Measurements from ENCODE around the gene HSD17B1. TPM values are rescaled to one million over a fixed set of nuclear protein-coding genes. Genes with fewer than 3 reads are reported as not detected.
"Not testable (repeated sequence)": the region's sequence is repeated elsewhere in the genome, so short reads cannot be mapped to it uniquely, and the experiment has no call there.

The HSD17B1 gene
- total and polyA plus RNA-seq, 2 of the 13 experiments (the other 11 are each of a cell fraction or from before 2014, with no cell fraction given): 0.54 to 0.93 TPM

GRCh38 chr17:42555122-42555622, 2.4 kb downstream of the HSD17B1 start (continued):
- 0 out of 2 replicates have a peak, but pooled peaks have one; percentile 28 for TF ChIP-seq FUBP1 (CRISPR knock-in tag; IDR thresholded peaks at IDR 0.05; ENCODE audit: borderline replicate concordance)
- 0 out of 2 replicates have a peak, but pooled peaks have one; percentile 4 for TF ChIP-seq ZNF607 (CRISPR knock-in tag; IDR thresholded peaks at IDR 0.05; ENCODE audit: borderline replicate concordance)

- H3K9me3 ChIP-seq (ENCODE audit: low read length); H2AFZ ChIP-seq (ENCODE audit: low read length); H3K27ac ChIP-seq (ENCODE audit: extremely low read length, insufficient read depth, low read length); H3K27me3 ChIP-seq (ENCODE audit: control insufficient read depth in 1 of 2, insufficient read depth in 2 of 2, low read length in 2 of 2); intact Hi-C loops (cut with micrococcal nuclease; ENCODE audit: unreplicated experiment); H4K20me1 ChIP-seq (ENCODE audit: insufficient read depth, low read length); BruUV-seq (replicated peaks); H3K36me3 ChIP-seq (replicated peaks in 1 of 2; ENCODE audit: control insufficient read depth in 1 of 2, insufficient read depth in 2 of 2, low read length in 2 of 2); POLR2A ChIA-PET; in situ Hi-C loops (cut with HindIII; ENCODE audit: extremely low pct_ligation_motif_present, low pct_unique_long_range_greater_than_20kb); CTCF ChIA-PET (ENCODE audit: low intra/inter-chr PET ratio, low total read pairs); H3K9ac ChIP-seq (ENCODE audit: insufficient read depth, low read depth, low read length): not testable (repeated sequence)
- WGBS (ENCODE audit: low lambda C conversion rate): 40% methylated on average over 5 of the region's 5 CpGs
- peak; percentile 77 for ATAC-seq
- peak; percentile 71 for DNase-seq (ENCODE audit: low spot score)
- H3K79me2 ChIP-seq (ENCODE audit: insufficient read depth, low read length): peaks cover 18% of the 10 kb centered on the region
- peaks cover 48% of the 10 kb centered on the region for H3K4me1 ChIP-seq (ENCODE audit: insufficient read depth, low read length)
- H3K4me2 ChIP-seq (ENCODE audit: low read depth, low read length): peak overlapping the region; percentile 100
- peak overlapping the region in 1 of 3 experiments; percentile 26; a peak in 1 of 6 replicates for H3K4me3 ChIP-seq (replicated peaks in 1 of 3; ENCODE audit: insufficient read depth in 1 of 3, low read depth in 2 of 3, low read length in 3 of 3)
- peak; percentile 98 for FAIRE-seq
- TF ChIP-seq, protein P1, sequence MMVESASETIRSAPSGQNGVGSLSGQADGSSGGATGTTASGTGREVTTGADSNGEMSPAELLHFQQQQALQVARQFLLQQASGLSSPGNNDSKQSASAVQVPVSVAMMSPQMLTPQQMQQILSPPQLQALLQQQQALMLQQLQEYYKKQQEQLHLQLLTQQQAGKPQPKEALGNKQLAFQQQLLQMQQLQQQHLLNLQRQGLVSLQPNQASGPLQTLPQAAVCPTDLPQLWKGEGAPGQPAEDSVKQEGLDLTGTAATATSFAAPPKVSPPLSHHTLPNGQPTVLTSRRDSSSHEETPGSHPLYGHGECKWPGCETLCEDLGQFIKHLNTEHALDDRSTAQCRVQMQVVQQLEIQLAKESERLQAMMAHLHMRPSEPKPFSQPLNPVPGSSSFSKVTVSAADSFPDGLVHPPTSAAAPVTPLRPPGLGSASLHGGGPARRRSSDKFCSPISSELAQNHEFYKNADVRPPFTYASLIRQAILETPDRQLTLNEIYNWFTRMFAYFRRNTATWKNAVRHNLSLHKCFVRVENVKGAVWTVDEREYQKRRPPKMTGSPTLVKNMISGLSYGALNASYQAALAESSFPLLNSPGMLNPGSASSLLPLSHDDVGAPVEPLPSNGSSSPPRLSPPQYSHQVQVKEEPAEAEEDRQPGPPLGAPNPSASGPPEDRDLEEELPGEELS (CRISPR knock-in tag; IDR thresholded peaks at IDR 0.05): 0 out of 2 replicates have a peak, but pooled peaks have one; percentile 29
- TF ChIP-seq SP5 (CRISPR knock-in tag; IDR thresholded peaks at IDR 0.05; ENCODE audit: borderline replicate concordance, low read depth) (0 out of 2 replicates have a peak, but pooled peaks have one; percentile 16), TFAP4 (IDR thresholded peaks at IDR 0.05; ENCODE audit: borderline replicate concordance, low read depth) (peak; percentile 59; the same call in 1 of the 2 replicates), POLR2A (IDR thresholded peaks at IDR 0.05; ENCODE audit: insufficient read depth in 1 of 2, low read depth in 2 of 2, low read length in 2 of 2) (peak in 1 of 2 experiments; percentile 30; a peak in 1 of 4 replicates), CBX5 (CRISPR knock-in tag; IDR thresholded peaks at IDR 0.05; ENCODE audit: borderline replicate concordance) (0 out of 2 replicates have a peak, but pooled peaks have one; percentile 15), ZNF687 (CRISPR knock-in tag; IDR thresholded peaks at IDR 0.05) (peak; percentile 25), SAP130 (CRISPR knock-in tag; IDR thresholded peaks at IDR 0.05; ENCODE audit: low read depth) (peak; percentile 54; the same call in 1 of the 2 replicates), ETV5 (CRISPR knock-in tag; IDR thresholded peaks at IDR 0.05; ENCODE audit: borderline replicate concordance) (0 out of 2 replicates have a peak, but pooled peaks have one; percentile 21), YEATS4 (CRISPR knock-in tag; IDR thresholded peaks at IDR 0.05; ENCODE audit: borderline replicate concordance) (0 out of 2 replicates have a peak, but pooled peaks have one; percentile 31), HOXA3 (CRISPR knock-in tag; IDR thresholded peaks at IDR 0.05) (peak; percentile 45; the same call in 1 of the 2 replicates)
These were observed 3.4 kb downstream of the HSD17B1 start for GRCh38 chr17:42555961-42556617.
